Keratinocyte (primary cell): Measurements from ENCODE around the gene CRK.

Experiments used
- CTCF ChIP-seq, 3 experiments: IDR thresholded peaks in 1 of 3; conservative IDR thresholded peaks in 1 of 3; optimal IDR thresholded peaks in 1 of 3; 2 replicates in 2 of 3; 3 replicates in 1 of 3; pipeline versions ENCODE3 to v1.5.1; 2011; ENCODE audit warnings: low read length in 3 of 3, mild to moderate bottlenecking in 3 of 3, moderate library complexity in 2 of 3, control low read depth in 1 of 3, inconsistent platforms in 1 of 3; ENCODE audit not compliant: insufficient read depth in 2 of 3; ENCODE audit errors: extremely low read depth in 1 of 3
- EZH2 ChIP-seq: IDR thresholded peaks from one replicate; pipeline ENCODE4 v1.6.1; 2012; ENCODE audit warnings: inconsistent platforms, mild to moderate bottlenecking, low read length, moderate library complexity

GRCh38 chr17:1435326-1435725 is 20.7 kb downstream of the CRK start:
- TF ChIP-seq CTCF (optimal IDR thresholded peaks at IDR 0.05 in 1 of 3, IDR thresholded peaks at IDR 0.05 in 1 of 3, conservative IDR thresholded peaks at IDR 0.05 in 1 of 3; ENCODE audit: extremely low read depth in 1 of 3, insufficient read depth in 2 of 3, low read length in 3 of 3) (no peak), EZH2 (no peak)
